ENCODE measurements around the gene P3R3URF.
A peak's percentile ranks its signal among the peaks of the same experiment; 100 is the strongest.

P3R3URF gene

DNA sequence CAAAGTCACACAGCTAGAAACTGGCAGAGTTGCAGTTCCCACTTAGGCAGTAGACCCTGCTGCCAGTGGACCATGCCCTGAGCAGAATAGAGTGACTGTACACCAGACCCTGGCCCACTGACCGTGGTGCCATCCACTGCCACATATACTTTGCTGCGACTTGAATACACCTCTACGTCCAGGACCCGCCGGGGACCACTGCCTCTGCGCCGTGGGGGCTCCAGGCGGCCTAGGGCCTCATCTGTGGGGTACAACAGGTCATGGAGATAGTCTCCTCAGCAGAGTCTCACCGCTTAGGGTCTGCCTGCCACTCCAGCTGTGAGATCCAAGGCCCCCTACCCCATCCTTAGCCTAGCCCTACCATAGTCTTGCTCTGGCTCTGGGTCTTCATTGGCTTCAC is 20.3 kb upstream of the P3R3URF start:
- no peaks in the 10 kb centered on the region for H4K20me1 ChIP-seq (ENCODE audit: insufficient read depth, low read length, poor library complexity, severe bottlenecking)
- H3K9me2 ChIP-seq (replicated peaks; ENCODE audit: low read depth, low read length), result no peaks in the 10 kb centered on the region
- no peaks in the 10 kb centered on the region for H3K27me3 ChIP-seq (ENCODE audit: insufficient read depth, low read length, poor library complexity, severe bottlenecking)
- peak overlapping the region; percentile 89 for H3K4me2 ChIP-seq (ENCODE audit: low read depth, low read length, poor library complexity, severe bottlenecking)
- no peaks in the 10 kb centered on the region for H3K9me3 ChIP-seq (ENCODE audit: insufficient read depth, low read depth, low read length)
- TF ChIP-seq CTCF (conservative IDR thresholded peaks at IDR 0.05; ENCODE audit: low read length), result no peak
- H3K4me3 ChIP-seq (ENCODE audit: low read length, poor library complexity, severe bottlenecking), result peak overlapping the region; percentile 76
- H3K36me3 ChIP-seq (ENCODE audit: insufficient read depth, low read length), result peaks cover 4% of the 10 kb centered on the region; the same call in 1 of the 2 replicates
- no peaks in the 10 kb centered on the region for H3F3A ChIP-seq (ENCODE audit: low read depth)
- H2AFZ ChIP-seq (ENCODE audit: low read length), result no peak overlapping the region
- peaks cover 15% of the 10 kb centered on the region for H3K4me1 ChIP-seq (ENCODE audit: insufficient read depth, low read length, poor library complexity, severe bottlenecking)
- peaks cover 7% of the 10 kb centered on the region; the same call in 1 of the 2 replicates for H3K79me2 ChIP-seq (ENCODE audit: insufficient read depth, low read length)
- peak overlapping the region; percentile 75 for H3K9ac ChIP-seq (ENCODE audit: low read depth, low read length, poor library complexity, severe bottlenecking)

DNA sequence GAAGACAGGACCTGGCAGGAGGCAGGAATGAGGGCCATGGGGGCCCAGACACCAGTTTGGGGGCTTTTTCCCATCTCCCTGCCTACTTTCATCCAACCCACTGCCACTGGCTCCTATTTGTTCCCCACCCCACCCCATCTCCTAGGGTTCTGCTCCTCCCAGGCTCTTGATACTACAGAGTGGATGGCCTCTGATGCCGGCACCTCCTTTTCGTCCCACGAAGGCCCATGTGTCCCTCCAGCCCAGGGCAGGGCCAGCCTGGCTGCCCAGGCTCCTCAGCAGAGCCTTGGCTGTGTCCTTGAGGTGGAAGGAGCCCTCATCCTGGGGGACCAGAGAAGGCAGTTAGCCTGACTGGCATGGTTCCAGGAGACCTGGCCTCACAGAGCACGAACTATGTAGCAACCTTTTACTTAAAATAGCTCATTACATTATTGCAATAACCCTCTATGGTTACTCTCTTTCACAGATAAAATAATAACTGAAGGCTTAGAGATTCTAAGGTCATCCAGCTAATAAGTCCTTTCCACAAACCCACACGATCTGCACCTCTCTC is 18.4 kb upstream of the P3R3URF start:
- H3K79me2 ChIP-seq (ENCODE audit: insufficient read depth, low read length), result peaks cover 7% of the 10 kb centered on the region; the same call in 1 of the 2 replicates
- TF ChIP-seq EZH2phosphoT487 (IDR thresholded peaks at IDR 0.05; ENCODE audit: borderline replicate concordance) (no peak), CTCF (conservative IDR thresholded peaks at IDR 0.05; ENCODE audit: low read length) (no peak)
- no peak overlapping the region for H3K4me2 ChIP-seq (ENCODE audit: low read depth, low read length, poor library complexity, severe bottlenecking)
- no peaks in the 10 kb centered on the region for H3K9me3 ChIP-seq (ENCODE audit: insufficient read depth, low read depth, low read length)
- no peaks in the 10 kb centered on the region for H4K20me1 ChIP-seq (ENCODE audit: insufficient read depth, low read length, poor library complexity, severe bottlenecking)
- peaks cover 4% of the 10 kb centered on the region; the same call in 1 of the 2 replicates for H3K36me3 ChIP-seq (ENCODE audit: insufficient read depth, low read length)
- no peaks in the 10 kb centered on the region for H3K9me2 ChIP-seq (replicated peaks; ENCODE audit: low read depth, low read length)
- H3K4me1 ChIP-seq (ENCODE audit: insufficient read depth, low read length, poor library complexity, severe bottlenecking), result peaks cover 15% of the 10 kb centered on the region
- no peak overlapping the region for H3K9ac ChIP-seq (ENCODE audit: low read depth, low read length, poor library complexity, severe bottlenecking)
- H3K27me3 ChIP-seq (ENCODE audit: insufficient read depth, low read length, poor library complexity, severe bottlenecking), result no peaks in the 10 kb centered on the region
- H3F3A ChIP-seq (ENCODE audit: low read depth), result no peaks in the 10 kb centered on the region
- H3K4me3 ChIP-seq (ENCODE audit: low read length, poor library complexity, severe bottlenecking), result no peak overlapping the region
- no peak overlapping the region for H2AFZ ChIP-seq (ENCODE audit: low read length)

DNA sequence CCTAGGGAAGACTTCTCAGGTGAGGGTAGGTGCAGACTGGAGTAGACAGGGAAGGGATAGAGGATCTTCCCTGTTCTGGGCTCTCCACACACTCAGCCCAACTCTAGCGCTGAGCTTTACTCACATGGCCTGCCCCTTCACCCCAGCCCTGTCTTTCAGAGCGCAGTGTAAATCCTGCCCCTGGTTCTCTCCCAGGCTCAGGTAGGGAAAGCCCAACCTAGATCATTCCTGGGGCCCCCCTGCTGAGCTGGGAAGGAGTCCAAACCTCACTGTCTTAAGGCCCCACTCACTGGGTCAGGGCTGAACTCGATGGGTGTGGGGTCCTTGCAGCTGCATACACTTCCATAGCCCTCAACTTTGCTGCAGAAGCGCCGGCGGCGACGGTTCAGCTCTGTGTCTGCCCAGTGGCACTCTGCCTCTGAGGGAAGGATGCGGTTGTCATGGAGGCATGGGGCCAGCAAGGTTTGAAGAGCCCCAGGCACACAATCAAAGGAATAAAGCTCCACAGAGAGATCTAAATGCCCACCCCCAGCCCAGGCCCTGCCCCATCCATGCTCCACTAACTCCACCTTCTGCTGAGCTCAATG is 17.8 kb upstream of the P3R3URF start:
- Histone ChIP-seq H3K9ac (ENCODE audit: low read depth, low read length, poor library complexity, severe bottlenecking) (no peak overlapping the region), H2AFZ (ENCODE audit: low read length) (no peak overlapping the region), H3K4me1 (ENCODE audit: insufficient read depth, low read length, poor library complexity, severe bottlenecking) (peaks cover 12% of the 10 kb centered on the region), H3F3A (ENCODE audit: low read depth) (no peaks in the 10 kb centered on the region), H3K9me2 (replicated peaks; ENCODE audit: low read depth, low read length) (no peaks in the 10 kb centered on the region), H3K9me3 (ENCODE audit: insufficient read depth, low read depth, low read length) (no peaks in the 10 kb centered on the region), H3K79me2 (ENCODE audit: insufficient read depth, low read length) (peaks cover 7% of the 10 kb centered on the region; the same call in 1 of the 2 replicates), H4K20me1 (ENCODE audit: insufficient read depth, low read length, poor library complexity, severe bottlenecking) (no peaks in the 10 kb centered on the region), H3K27me3 (ENCODE audit: insufficient read depth, low read length, poor library complexity, severe bottlenecking) (no peaks in the 10 kb centered on the region), H3K36me3 (ENCODE audit: insufficient read depth, low read length) (peaks cover 4% of the 10 kb centered on the region; the same call in 1 of the 2 replicates), H3K4me3 (ENCODE audit: low read length, poor library complexity, severe bottlenecking) (no peak overlapping the region), H3K4me2 (ENCODE audit: low read depth, low read length, poor library complexity, severe bottlenecking) (no peak overlapping the region)
- no peak for TF ChIP-seq CTCF (conservative IDR thresholded peaks at IDR 0.05; ENCODE audit: low read length)
- no peak for TF ChIP-seq EZH2phosphoT487 (IDR thresholded peaks at IDR 0.05; ENCODE audit: borderline replicate concordance)

Measured in Loucy (cell line).